HEK293 (cell line): ENCODE data around the gene SUSD2.

Experiments used
- CTCF ChIA-PET: fragments of 350-600 bp; formaldehyde crosslinking; extraction: SDS; loops from one replicate; lab custom pipeline; 2021; ENCODE audit warnings: antibody characterized with exemption; lab: Yijun Ruan, JAX
- POLR2A ChIA-PET: fragments of 300-600 bp; formaldehyde crosslinking; extraction: SDS; loops from one replicate; lab custom pipeline; 2020; ENCODE audit warnings: antibody characterized with exemption, inconsistent platforms; lab: Yijun Ruan, JAX
- H3K27ac ChIP-seq: fragments of 200-500 bp; sonication (Bioruptor generic); 2 replicates; pipeline ENCODE4 v1.5.1; 2014; ENCODE audit warnings: low read depth, low read length, control low read depth, inconsistent platforms; ENCODE audit errors: extremely low read depth
- H3K36me3 ChIP-seq, 2 experiments: fragments of 200-500 bp in 1 of 2; sonication (Bioruptor generic) in 1 of 2; 1 replicate in 1 of 2; 2 replicates in 1 of 2; pipeline ENCODE4 v1.5.1; 2014 to 2017; ENCODE audit warnings: inconsistent platforms in 2 of 2, low read length in 2 of 2; ENCODE audit not compliant: control insufficient read depth in 2 of 2, insufficient read depth in 1 of 2
- H3K4me1 ChIP-seq: fragments of 200-500 bp; sonication (Bioruptor generic); 2 replicates; pipeline ENCODE4 v1.5.1; 2014; ENCODE audit warnings: mild to moderate bottlenecking, low read length, inconsistent platforms; ENCODE audit not compliant: control insufficient read depth, insufficient read depth
- H3K4me3 ChIP-seq: 2 replicates; pipeline ENCODE4 v1.5.1; 2011; ENCODE audit warnings: low read depth, mild to moderate bottlenecking, control low read depth, low read length, moderate library complexity
- H3K9me3 ChIP-seq: fragments of 200-500 bp; sonication (Bioruptor generic); 2 replicates; pipeline ENCODE4 v1.5.1; 2014; ENCODE audit warnings: low read depth, low read length, inconsistent platforms; ENCODE audit not compliant: control insufficient read depth, insufficient read depth
- CTCF ChIP-seq: fragments of 450-650 bp; formaldehyde crosslinking; IDR thresholded peaks from 2 replicates; pipeline ENCODE4 v1.5.1; 2016; ENCODE audit warnings: missing biosample characterization, missing genetic modification characterization
- GLI2 ChIP-seq: fragments of 450-650 bp; formaldehyde crosslinking; IDR thresholded peaks from 2 replicates; pipeline ENCODE4; 2017; ENCODE audit warnings: missing biosample characterization, missing genetic modification characterization, low read depth, borderline replicate concordance
- PRDM1 ChIP-seq: fragments of 450-650 bp; formaldehyde crosslinking; IDR thresholded peaks from 2 replicates; pipeline ENCODE4; 2016; ENCODE audit warnings: missing biosample characterization, missing genetic modification characterization
- ZBTB1 ChIP-seq: fragments of 450-650 bp; formaldehyde crosslinking; IDR thresholded peaks from 2 replicates; pipeline ENCODE4 v1.5.1; 2016; ENCODE audit warnings: missing biosample characterization, missing genetic modification characterization
- ZBTB17 ChIP-seq: fragments of 450-650 bp; formaldehyde crosslinking; IDR thresholded peaks from 2 replicates; pipeline ENCODE4 v1.5.1; 2016; ENCODE audit warnings: missing biosample characterization, missing genetic modification characterization
- ZFP3 ChIP-seq: fragments of 450-650 bp; formaldehyde crosslinking; IDR thresholded peaks from 2 replicates; pipeline ENCODE4 v1.5.1; 2016; ENCODE audit warnings: low read depth, missing biosample characterization, missing genetic modification characterization
- ZNF157 ChIP-seq: fragments of 450-650 bp; formaldehyde crosslinking; IDR thresholded peaks from 2 replicates; pipeline ENCODE4 v1.5.1; 2016; ENCODE audit warnings: missing biosample characterization, missing genetic modification characterization
- ZNF324 ChIP-seq: fragments of 450-650 bp; formaldehyde crosslinking; IDR thresholded peaks from 2 replicates; pipeline ENCODE4 v1.5.1; 2016; ENCODE audit warnings: missing biosample characterization, missing genetic modification characterization
- ZNF398 ChIP-seq: fragments of 450-650 bp; formaldehyde crosslinking; IDR thresholded peaks from 2 replicates; pipeline ENCODE4 v1.5.1; 2017; ENCODE audit warnings: missing biosample characterization, missing genetic modification characterization
- ZNF692 ChIP-seq: fragments of 450-650 bp; formaldehyde crosslinking; IDR thresholded peaks from 2 replicates; pipeline ENCODE4 v1.5.1; 2016; ENCODE audit warnings: missing biosample characterization, missing genetic modification characterization
- ZNF701 ChIP-seq: fragments of 450-650 bp; formaldehyde crosslinking; IDR thresholded peaks from 2 replicates; pipeline ENCODE4 v1.5.1; 2016; ENCODE audit warnings: missing biosample characterization, missing genetic modification characterization
- ZSCAN5A ChIP-seq: fragments of 450-650 bp; formaldehyde crosslinking; IDR thresholded peaks from 2 replicates; pipeline ENCODE4 v1.5.1; 2016; ENCODE audit warnings: missing biosample characterization, missing genetic modification characterization

Gene SUSD2

GRCh38 chr22:24146791-24147353, 34.4 kb upstream of the SUSD2 start (continued):
- TF ChIP-seq CTCF = no peak
- no peak for TF ChIP-seq GLI2
- peak; percentile 67 for TF ChIP-seq ZBTB17 (tag by site-specific recombination)
- no peak for TF ChIP-seq ZNF701 (tag by site-specific recombination)
- 0 out of 2 replicates have a peak, but pooled peaks have one; percentile 39 for TF ChIP-seq ZNF324
- TF ChIP-seq ZNF398 = 0 out of 2 replicates have a peak, but pooled peaks have one; percentile 48
- TF ChIP-seq ZNF692 = 0 out of 2 replicates have a peak, but pooled peaks have one; percentile 32

GRCh38 chr22:24147666-24148065, 33.6 kb upstream of the SUSD2 start:
- CTCF ChIA-PET = interaction anchor here (0.6 to 3.5 kb wide), 3 partner anchors 8 to 64 kb away, joined by 3 to 49 read pairs (median 6); no protein-coding TSS in a partner anchor
- Histone ChIP-seq H3K36me3 (peaks cover 0 to 45% of the 10 kb centered on the region in 2 experiments; a peak in 1 of 3 replicates), H3K27ac (no peak overlapping the region), H3K9me3 (no peaks in the 10 kb centered on the region), H3K4me3 (no peak overlapping the region), H3K4me1 (peaks cover 16% of the 10 kb centered on the region)
- POLR2A ChIA-PET = interaction anchor here (1.7 kb wide), 1 partner anchor 9 kb away, joined by 6 read pairs; no protein-coding TSS in a partner anchor
- TF ChIP-seq ZNF157 (tag by site-specific recombination) = no peak
- TF ChIP-seq ZBTB1 (tag by site-specific recombination) = no peak
- no peak for TF ChIP-seq ZSCAN5A (tag by site-specific recombination)
- TF ChIP-seq, all 188 proteins: peak for 0

- Histone ChIP-seq H3K27ac (no peak overlapping the region), H3K36me3 (peaks cover 0 to 47% of the 10 kb centered on the region in 2 experiments; a peak in 1 of 3 replicates), H3K9me3 (no peaks in the 10 kb centered on the region), H3K4me3 (no peak overlapping the region), H3K4me1 (peaks cover 16% of the 10 kb centered on the region)
- ChIA-PET POLR2A (interaction anchor here (0.6 kb wide), 1 partner anchor 12 kb away, joined by 3 read pairs; no protein-coding TSS in a partner anchor), CTCF (interaction anchor here (1.4 to 3.5 kb wide), 2 partner anchors 7 to 27 kb away, joined by 3 to 49 read pairs; no protein-coding TSS in a partner anchor)
- TF ChIP-seq PRDM1 (tag by site-specific recombination) (0 out of 2 replicates have a peak, but pooled peaks have one; percentile 27), ZFP3 (tag by site-specific recombination) (no peak)
Observed at GRCh38 chr22:24148266-24149197, 32.8 kb upstream of the SUSD2 start.
